K562 (cell line): ENCODE measurements around the gene IARS1. TPM values are rescaled to one million over a fixed set of nuclear protein-coding genes. Genes with fewer than 3 reads are reported as not detected.

ENCODE experiments used
- ATAC-seq: fragments of 200-7000 bp; cut with Tn5 transposase; 3 replicates; pipeline ENCODE4 v1.9.1; 2020; ENCODE audit warnings: moderate library complexity
- BruUV-seq: library from RNA; stranded (reverse); fragments of 400-500 nt; replicated peaks from 2 replicates; lab custom pipeline; 2021; lab: Mats Ljungman, UMichigan
- CTCF ChIA-PET: fragments of 300-600 bp; formaldehyde crosslinking; extraction: SDS; loops from one replicate; lab custom pipeline; 2021; ENCODE audit warnings: low intra/inter-chr PET ratio; lab: Yijun Ruan, JAX
- POLR2A ChIA-PET: fragments of 300-600, 350-650 bp; sonication (Branson Sonifier 250); formaldehyde crosslinking; extraction: SDS; loops from one replicate; lab custom pipeline; 2021; ENCODE audit warnings: antibody characterized with exemption, inconsistent platforms; lab: Yijun Ruan, JAX
- DNase-seq, 4 experiments: peaks; one replicate each; pipeline versions ENCODE4 v3.0.0 to v3.0.0-alpha.2; 2011 to 2018; ENCODE audit warnings: low spot score in 3 of 4, mixed read lengths in 3 of 4; ENCODE audit errors: extremely low read depth in 1 of 4
- FAIRE-seq: peaks from 2 replicates; lab custom pipeline; 2011; peaks lifted over from hg19 to GRCh38; lab: Jason Lieb, UNC
- H2AFZ ChIP-seq: 2 replicates; pipeline ENCODE4 v1.6.0; 2011; ENCODE audit warnings: low read depth, low read length, control low read depth, inconsistent platforms
- H3K27ac ChIP-seq: fragments of 200-600 bp; 3 replicates; pipeline ENCODE4 v1.8.0; 2011; ENCODE audit warnings: low read depth, mild to moderate bottlenecking, control low read depth, inconsistent platforms, low read length, moderate library complexity, mixed read lengths; ENCODE audit errors: extremely low read depth
- H3K27me3 ChIP-seq, 2 experiments: fragments of 300-600 bp in 1 of 2; 2 replicates in 1 of 2; 3 replicates in 1 of 2; pipeline versions ENCODE4 v1.6.0 to v1.8.0; 2011; ENCODE audit warnings: inconsistent platforms in 2 of 2, low read length in 2 of 2, mild to moderate bottlenecking in 1 of 2, mixed read lengths in 1 of 2, moderate library complexity in 1 of 2; ENCODE audit not compliant: control insufficient read depth in 2 of 2, insufficient read depth in 2 of 2
- H3K36me3 ChIP-seq: fragments of 300-600 bp; 3 replicates; pipeline ENCODE4 v1.8.0; 2011; ENCODE audit warnings: mild to moderate bottlenecking, low read length, inconsistent platforms; ENCODE audit not compliant: control insufficient read depth, insufficient read depth
- H3K4me1 ChIP-seq, 2 experiments: fragments of 200-600 bp in 1 of 2; replicated peaks in 1 of 2; 2 replicates in 1 of 2; 3 replicates in 1 of 2; pipeline versions ENCODE4 v1.5.1 to v1.8.0; 2011; ENCODE audit warnings: inconsistent platforms in 2 of 2, low read length in 2 of 2, mild to moderate bottlenecking in 1 of 2, mixed read lengths in 1 of 2, moderate library complexity in 1 of 2; ENCODE audit not compliant: control insufficient read depth in 2 of 2, insufficient read depth in 2 of 2
- H3K4me2 ChIP-seq: 2 replicates; pipeline ENCODE4 v1.6.1; 2011; ENCODE audit warnings: low read length, control low read depth, inconsistent platforms, mixed read lengths; ENCODE audit not compliant: insufficient read depth
- H3K4me3 ChIP-seq: fragments of 200-600 bp; sonication (generic), shearing (Covaris generic); 2 replicates; pipeline ENCODE4 v1.5.1; 2016; ENCODE audit warnings: control low read depth, inconsistent platforms
- H3K79me2 ChIP-seq: fragments of 200-600 bp; 3 replicates; pipeline ENCODE4 v1.8.0; 2011; ENCODE audit warnings: low read length, inconsistent platforms; ENCODE audit not compliant: control insufficient read depth, insufficient read depth
- H3K9ac ChIP-seq, 2 experiments: 2 replicates each; pipeline versions ENCODE4 v1.6.0 to v1.6.1; 2011; ENCODE audit warnings: low read depth in 2 of 2, low read length in 2 of 2, control low read depth in 1 of 2, inconsistent platforms in 1 of 2, mild to moderate bottlenecking in 1 of 2, mixed read lengths in 1 of 2; ENCODE audit not compliant: insufficient read depth in 1 of 2
- H3K9me1 ChIP-seq: one replicate; pipeline ENCODE4 v1.6.0; 2011; ENCODE audit warnings: inconsistent platforms, mild to moderate bottlenecking, low read length, moderate library complexity; ENCODE audit not compliant: control insufficient read depth, insufficient read depth
- H3K9me3 ChIP-seq: replicated peaks from 2 replicates; pipeline ENCODE4 v1.5.1; 2011; ENCODE audit warnings: low read depth, low read length, inconsistent platforms; ENCODE audit not compliant: control insufficient read depth, insufficient read depth
- H4K20me1 ChIP-seq: replicated peaks from 2 replicates; pipeline ENCODE4 v1.6.1; 2011; ENCODE audit warnings: low read length, inconsistent platforms, mixed read lengths; ENCODE audit not compliant: control insufficient read depth, insufficient read depth
- NR2F6 ChIP-seq: fragments of 450-650 bp; formaldehyde crosslinking; IDR thresholded peaks from 2 replicates; pipeline ENCODE4 v1.4.0; 2020; ENCODE audit warnings: mild to moderate bottlenecking
- RBFOX2 ChIP-seq: fragments of 200-400 bp; formaldehyde crosslinking; IDR thresholded peaks from 2 replicates; pipeline ENCODE4 v1.6.1; 2017; ENCODE audit warnings: low read depth, mild to moderate bottlenecking, low read length, moderate library complexity
- SMAD4 ChIP-seq: fragments of 250-450 bp; sonication (Bioruptor Pico); conservative IDR thresholded peaks from 2 replicates; pipeline ENCODE4 v1.8.0; 2021; ENCODE audit warnings: inconsistent platforms, mild to moderate bottlenecking, moderate library complexity
- ZNF717 ChIP-seq: fragments of 250-450 bp; sonication (Bioruptor Pico); IDR thresholded peaks from 2 replicates; pipeline ENCODE4 v1.5.0; 2021
- WGBS: fragments of 100-300 bp; shearing (Covaris generic); methylation state at CpG from one replicate; pipeline ENCODE4 v1.1.6; 2016; ENCODE audit warnings: low coverage, mixed read lengths; ENCODE audit not compliant: insufficient coverage; ENCODE audit errors: missing lambda C conversion rate; 5-methylcytosine and 5-hydroxymethylcytosine counted together
- in situ Hi-C: fragments of 300-500 bp; cut with MboI; formaldehyde crosslinking; loops from 4 replicates; pipeline ENCODE4 v1.15.0; 2018; ENCODE audit warnings: inconsistent platforms, mixed read lengths
- intact Hi-C: fragments of 100-400 bp; cut with micrococcal nuclease; formaldehyde crosslinking; loops from 2 replicates; pipeline ENCODE4 v1.14.2; 2022
- polyA plus RNA-seq, 8 experiments: library from polyadenylated mRNA; depleted of rRNA in 4 of 8; stranded (reverse) in 5 of 8; unstranded in 3 of 8; fragments of >200 nt; fragmentation: Nextera tagmentation in 2 of 8; fragmentation: Illumina TruSeq in 1 of 8; extraction: Ambion mirVana in 2 of 8; extraction: Trizol in 1 of 8; gene quantifications; 2 replicates each; pipeline versions ENCODE4 v1.2.1 to v1.2.3, GENCODE V29; 2011 to 2014; ENCODE audit warnings: inconsistent platforms in 1 of 8, missing spikeins in 1 of 8
- total RNA-seq, 7 experiments: library from RNA; depleted of rRNA in 6 of 7; stranded (reverse); fragments of >200 nt in 6 of 7; fragmentation: Illumina TruSeq in 2 of 7; extraction: Trizol in 2 of 7; gene quantifications; 2 replicates each; pipeline versions ENCODE4 v1.2.1 to v1.2.3, GENCODE V29; 2011 to 2021; ENCODE audit warnings: low replicate concordance in 1 of 7
- TF ChIP-seq, protein P1 (sequence below): fragments of 450-650 bp; IDR thresholded peaks from 2 replicates; pipeline ENCODE4 v1.6.1; 2018; ENCODE audit warnings: mild to moderate bottlenecking, low read depth; ENCODE audit not compliant: partially characterized antibody

Gene IARS1
- total and polyA plus RNA-seq, 9 of the 15 experiments (the other 6 are each of a cell fraction or from before 2014, with no cell fraction given), result 119 to 371 (median 234) TPM

DNA sequence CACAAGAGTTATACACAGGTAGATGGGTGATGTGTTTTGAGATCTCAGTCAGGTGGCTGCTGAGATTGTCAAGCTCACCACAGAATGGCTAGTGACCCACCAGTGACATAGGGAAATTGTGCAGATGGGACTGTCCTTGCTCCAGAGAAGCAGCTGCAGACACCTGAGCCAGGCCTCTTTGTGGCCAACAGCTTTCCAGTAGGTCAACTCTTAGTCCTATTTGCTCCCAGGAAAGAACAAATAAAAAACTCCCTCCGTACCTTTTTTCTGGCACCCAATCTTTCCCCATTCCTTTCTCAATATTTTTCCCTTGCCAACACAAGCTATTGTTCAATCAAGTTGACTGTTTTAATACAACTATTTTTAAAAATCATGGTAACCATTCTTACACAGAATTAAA, 14.2 kb downstream of the IARS1 start:
- DNase-seq (no peak), FAIRE-seq (no peak), ATAC-seq (no peak)
- 100% methylated on average over 1 of the region's 1 CpG for WGBS
- H2AFZ ChIP-seq, result no peak overlapping the region
- no peak overlapping the region for H3K4me2 ChIP-seq
- no TSS peak for BruUV-seq
- H4K20me1 ChIP-seq, result 0 out of 2 replicates have a peak, but pooled peaks cover 7% of the 10 kb centered on the region
- H3K9me3 ChIP-seq, result no peaks in the 10 kb centered on the region
- H3K9me1 ChIP-seq, result no peaks in the 10 kb centered on the region
- H3K27ac ChIP-seq, result no peak overlapping the region
- CTCF ChIA-PET, result no interaction called here
- no peak overlapping the region for H3K4me3 ChIP-seq
- peaks cover 35% of the 10 kb centered on the region for H3K79me2 ChIP-seq
- TF ChIP-seq, protein P1, sequence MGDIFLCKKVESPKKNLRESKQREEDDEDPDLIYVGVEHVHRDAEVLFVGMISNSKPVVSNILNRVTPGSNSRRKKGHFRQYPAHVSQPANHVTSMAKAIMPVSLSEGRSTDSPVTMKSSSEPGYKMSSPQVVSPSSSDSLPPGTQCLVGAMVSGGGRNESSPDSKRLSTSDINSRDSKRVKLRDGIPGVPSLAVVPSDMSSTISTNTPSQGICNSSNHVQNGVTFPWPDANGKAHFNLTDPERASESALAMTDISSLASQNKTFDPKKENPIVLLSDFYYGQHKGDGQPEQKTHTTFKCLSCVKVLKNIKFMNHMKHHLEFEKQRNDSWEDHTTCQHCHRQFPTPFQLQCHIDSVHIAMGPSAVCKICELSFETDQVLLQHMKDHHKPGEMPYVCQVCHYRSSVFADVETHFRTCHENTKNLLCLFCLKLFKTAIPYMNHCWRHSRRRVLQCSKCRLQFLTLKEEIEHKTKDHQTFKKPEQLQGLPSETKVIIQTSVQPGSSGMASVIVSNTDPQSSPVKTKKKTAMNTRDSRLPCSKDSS, result no peak
- TF ChIP-seq ZNF717, result no peak
- TF ChIP-seq RBFOX2, result 0 out of 2 replicates have a peak, but pooled peaks have one; percentile 29
- no peak for TF ChIP-seq NR2F6 (CRISPR knock-in tag)
- no peaks in the 10 kb centered on the region for H3K27me3 ChIP-seq
- H3K4me1 ChIP-seq, result no peaks in the 10 kb centered on the region
- H3K9ac ChIP-seq, result no peak overlapping the region
- in situ Hi-C loops (no loop called here), intact Hi-C loops (no loop called here)
- POLR2A ChIA-PET, result interaction anchor here (1.0 to 7.9 kb wide), 8 partner anchors 8 to 337 kb away, joined by 3 to 58 read pairs (median 4); no protein-coding TSS in a partner anchor
- H3K36me3 ChIP-seq, result peaks cover 97% of the 10 kb centered on the region

DNA sequence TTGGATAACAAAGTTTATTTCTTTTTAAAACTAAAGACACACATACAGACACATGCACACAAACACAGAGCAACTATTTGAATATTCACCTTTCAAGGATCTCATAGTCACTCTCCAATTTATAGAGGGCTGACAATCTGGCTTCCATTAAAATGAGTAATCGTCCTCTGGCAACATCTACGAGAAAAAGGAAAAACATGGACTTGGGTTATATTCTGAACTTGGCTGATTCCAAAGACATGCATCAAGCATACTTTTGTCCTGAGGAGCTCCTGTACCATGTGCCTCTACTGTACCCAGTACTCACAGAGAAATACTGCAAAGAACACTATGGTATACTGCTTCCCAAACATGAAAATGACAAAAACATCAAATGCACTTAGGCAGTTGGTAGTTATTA, 15.4 kb downstream of the IARS1 start:
- no peaks in the 10 kb centered on the region for H3K27me3 ChIP-seq
- peaks cover 26% of the 10 kb centered on the region; the same call in 2 of the 3 replicates for H3K79me2 ChIP-seq
- no peaks in the 10 kb centered on the region for H3K9me1 ChIP-seq
- peaks cover 98% of the 10 kb centered on the region for H3K36me3 ChIP-seq
- ChIA-PET CTCF (no interaction called here), POLR2A (interaction anchor here (0.8 to 7.9 kb wide), 7 partner anchors 9 to 30 kb away, joined by 3 to 58 read pairs (median 10); no protein-coding TSS in a partner anchor)
- DNase-seq (no peak), ATAC-seq (no peak), FAIRE-seq (no peak)
- no peak overlapping the region for H3K27ac ChIP-seq
- 100% methylated on average over 2 of the region's 2 CpGs for WGBS
- intact Hi-C loops, result no loop called here
- no peak overlapping the region for H2AFZ ChIP-seq
- H3K9ac ChIP-seq, result no peak overlapping the region
- in situ Hi-C loops, result no loop called here
- no TSS peak for BruUV-seq
- 0 out of 2 replicates have a peak, but pooled peaks cover 6% of the 10 kb centered on the region for H4K20me1 ChIP-seq
- no peak overlapping the region for H3K4me3 ChIP-seq
- TF ChIP-seq RBFOX2 (peak; percentile 4; the same call in 1 of the 2 replicates), SMAD4 (CRISPR knock-in tag) (no peak)
- no peaks in the 10 kb centered on the region for H3K4me1 ChIP-seq
- no peak overlapping the region for H3K4me2 ChIP-seq
- H3K9me3 ChIP-seq, result no peaks in the 10 kb centered on the region
